Breast epithelium (tissue), 4 donors: ENCODE results near the gene ARHGAP8. TPM values are rescaled to one million over a fixed set of nuclear protein-coding genes. Genes with fewer than 3 reads are reported as not detected.
A peak's percentile ranks its signal among the peaks of the same experiment; 100 is the strongest.

Source experiments
- DNase-seq, 2 donors: peaks; one replicate each; pipeline ENCODE4 v3.0.0-alpha.2; 2019; ENCODE audit warnings: low spot score in 2 of 2
- H3K27ac ChIP-seq, 2 donors: fragments of 200-600 bp; sonication (generic) in 1 of 2; one replicate each; pipeline ENCODE4 v1.5.1; 2016 to 2019; ENCODE audit warnings: mild to moderate bottlenecking in 1 of 2
- H3K27me3 ChIP-seq, 2 donors: fragments of 200-600 bp; sonication (generic) in 1 of 2; one replicate each; pipeline versions ENCODE4 v1.5.1 to v1.6.0; 2017 to 2019; ENCODE audit warnings: control low read depth in 1 of 2, mild to moderate bottlenecking in 1 of 2
- H3K36me3 ChIP-seq: fragments of 200-600 bp; one replicate; pipeline ENCODE4 v1.5.1; 2019
- H3K4me1 ChIP-seq, 2 donors: fragments of 200-600 bp; sonication (generic); one replicate each; pipeline ENCODE4 v1.5.1; 2016 to 2019; ENCODE audit warnings: control low read depth in 1 of 2
- H3K4me3 ChIP-seq, 3 donors: fragments of 200-600 bp; sonication (generic); 1 replicate in 2 of 3; 2 replicates in 1 of 3; pipeline ENCODE4 v1.5.1; 2016 to 2019; ENCODE audit warnings: mild to moderate bottlenecking in 3 of 3, moderate library complexity in 2 of 3
- H3K9me3 ChIP-seq, 2 donors: fragments of 200-600 bp; sonication (generic) in 1 of 2; one replicate each; pipeline ENCODE4 v1.5.1; 2016 to 2019; ENCODE audit warnings: control low read depth in 1 of 2
- POLR2A ChIP-seq: fragments of 450-650 bp; IDR thresholded peaks from one replicate; pipeline ENCODE4 v1.6.1; 2016; ENCODE audit warnings: antibody characterized with exemption, mild to moderate bottlenecking, moderate library complexity
- POLR2AphosphoS5 ChIP-seq, 3 donors: sonication (generic); formaldehyde crosslinking; IDR thresholded peaks; one replicate each; pipeline ENCODE4 v1.6.1; 2017; ENCODE audit warnings: antibody characterized with exemption in 3 of 3
- intact Hi-C: fragments of 100-400 bp; cut with DNase I; formaldehyde crosslinking; loops from one replicate; pipeline ENCODE4 v1.15.1; 2023; ENCODE audit warnings: low total_unique reads
- total RNA-seq, 3 donors: library from RNA; depleted of rRNA; stranded (reverse); fragments of >200 nt; gene quantifications; one replicate each; pipeline ENCODE4 v1.1.0, GENCODE V29; 2016
- TF ChIP-seq, protein P1 (sequence below), 3 donors: fragments of 450-650 bp; IDR thresholded peaks; one replicate each; pipeline ENCODE4 v1.5.1; 2016 to 2017; ENCODE audit warnings: antibody characterized with exemption in 3 of 3, mild to moderate bottlenecking in 3 of 3, moderate library complexity in 3 of 3

ARHGAP8 gene
- total RNA-seq, 3 donors from 2014 or later: 9.8 to 39.4 (median 32.4) TPM

- TF ChIP-seq POLR2A: no peak
- no peak for TF ChIP-seq POLR2AphosphoS5 (IDR thresholded peaks at IDR 0.05)
- TF ChIP-seq, protein P1, sequence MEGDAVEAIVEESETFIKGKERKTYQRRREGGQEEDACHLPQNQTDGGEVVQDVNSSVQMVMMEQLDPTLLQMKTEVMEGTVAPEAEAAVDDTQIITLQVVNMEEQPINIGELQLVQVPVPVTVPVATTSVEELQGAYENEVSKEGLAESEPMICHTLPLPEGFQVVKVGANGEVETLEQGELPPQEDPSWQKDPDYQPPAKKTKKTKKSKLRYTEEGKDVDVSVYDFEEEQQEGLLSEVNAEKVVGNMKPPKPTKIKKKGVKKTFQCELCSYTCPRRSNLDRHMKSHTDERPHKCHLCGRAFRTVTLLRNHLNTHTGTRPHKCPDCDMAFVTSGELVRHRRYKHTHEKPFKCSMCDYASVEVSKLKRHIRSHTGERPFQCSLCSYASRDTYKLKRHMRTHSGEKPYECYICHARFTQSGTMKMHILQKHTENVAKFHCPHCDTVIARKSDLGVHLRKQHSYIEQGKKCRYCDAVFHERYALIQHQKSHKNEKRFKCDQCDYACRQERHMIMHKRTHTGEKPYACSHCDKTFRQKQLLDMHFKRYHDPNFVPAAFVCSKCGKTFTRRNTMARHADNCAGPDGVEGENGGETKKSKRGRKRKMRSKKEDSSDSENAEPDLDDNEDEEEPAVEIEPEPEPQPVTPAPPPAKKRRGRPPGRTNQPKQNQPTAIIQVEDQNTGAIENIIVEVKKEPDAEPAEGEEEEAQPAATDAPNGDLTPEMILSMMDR (IDR thresholded peaks at IDR 0.05): no peak
- no peaks in the 10 kb centered on the region for H3K4me1 ChIP-seq
- H3K4me3 ChIP-seq: no peak overlapping the region
- H3K27me3 ChIP-seq: no peaks in the 10 kb centered on the region
- no peaks in the 10 kb centered on the region for H3K9me3 ChIP-seq
- H3K36me3 ChIP-seq: no peaks in the 10 kb centered on the region
- DNase-seq: peak in 1 of 2 donors; percentile 20
- intact Hi-C loops: no loop called here
- H3K27ac ChIP-seq: no peak overlapping the region
Measured at GRCh38 chr22:44889255-44889878, 137.0 kb downstream of the ARHGAP8 start.

DNA sequence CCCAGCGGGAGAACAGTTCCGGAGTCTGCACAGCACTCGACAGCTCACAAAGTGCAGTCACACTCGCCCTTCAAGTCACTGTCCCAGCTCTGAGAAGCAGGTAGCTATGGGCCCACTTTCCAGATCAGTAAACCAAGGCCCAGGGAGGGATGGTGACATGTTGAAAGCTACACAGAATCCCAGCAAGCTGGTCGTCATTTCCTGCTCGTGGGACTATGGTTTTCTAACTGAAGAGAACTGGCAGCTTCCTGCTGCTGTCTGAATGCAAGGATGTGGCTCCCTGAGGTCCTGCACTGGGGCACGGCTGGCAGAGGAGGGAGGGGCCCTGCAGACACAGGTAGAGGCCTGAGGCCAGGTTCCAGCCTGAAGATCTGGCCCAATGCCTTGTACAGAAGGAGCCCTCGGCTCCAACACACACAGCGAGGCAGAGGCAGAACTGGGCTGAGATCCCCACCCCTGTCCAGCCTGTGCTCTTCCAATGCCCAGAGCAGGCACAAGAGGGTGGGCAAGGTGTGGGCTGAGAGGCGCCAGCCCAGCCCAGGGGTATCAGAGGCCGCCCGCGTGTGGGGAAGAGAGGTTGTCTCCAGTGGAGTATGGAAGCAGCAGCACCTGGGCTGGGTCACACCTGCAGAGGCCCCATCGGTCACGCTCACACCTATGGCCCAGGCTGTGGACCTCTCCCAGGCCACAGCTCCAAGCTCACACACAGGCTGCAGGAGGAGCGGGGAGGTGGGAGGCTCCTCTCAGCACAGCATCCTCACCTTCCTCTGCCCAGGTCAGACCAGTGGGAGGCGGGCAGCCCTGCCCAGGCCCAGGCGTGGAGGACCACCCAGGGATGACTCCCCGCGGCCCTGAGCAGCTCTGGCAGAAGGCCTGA lies 138.3 kb downstream of the ARHGAP8 start:
- peak in 1 of 2 donors; percentile 38 for DNase-seq
- no peaks in the 10 kb centered on the region for H3K36me3 ChIP-seq
- intact Hi-C loops: no loop called here

DNA sequence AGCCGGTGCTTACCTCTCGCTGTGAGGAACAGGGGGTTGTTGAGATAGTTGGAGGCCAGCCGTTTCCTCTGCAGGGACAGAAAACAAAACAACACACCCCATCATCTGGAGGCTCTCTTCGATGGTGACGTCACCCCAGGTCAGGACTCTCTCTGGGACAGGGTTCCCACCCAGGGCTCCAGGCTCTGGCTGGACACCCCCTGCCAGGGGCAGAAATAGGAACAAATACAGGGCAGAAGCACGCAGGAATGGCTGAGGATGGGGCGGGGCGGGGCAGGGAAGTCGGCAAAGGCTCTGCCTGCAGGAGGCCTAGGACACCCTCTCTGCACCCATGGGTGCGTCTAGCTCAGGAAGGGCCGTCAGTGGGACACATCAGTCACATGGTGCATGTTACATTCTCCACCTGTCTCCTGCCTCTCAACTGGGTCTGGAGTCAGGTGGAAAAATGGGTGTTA lies 138.9 kb downstream of the ARHGAP8 start:
- Histone ChIP-seq H3K4me3 (no peak overlapping the region), H3K36me3 (no peaks in the 10 kb centered on the region), H3K27me3 (no peaks in the 10 kb centered on the region), H3K27ac (no peak overlapping the region), H3K4me1 (no peaks in the 10 kb centered on the region), H3K9me3 (no peaks in the 10 kb centered on the region)
- TF ChIP-seq POLR2A (no peak), POLR2AphosphoS5 (IDR thresholded peaks at IDR 0.05) (no peak)
- TF ChIP-seq, protein P1 (IDR thresholded peaks at IDR 0.05): no peak
- DNase-seq: peak in 1 of 2 donors; percentile 30
- intact Hi-C loops: no loop called here

More for the DNA sequence above, 138.3 kb downstream of the ARHGAP8 start:
- TF ChIP-seq POLR2A: no peak
- no peak for TF ChIP-seq POLR2AphosphoS5 (IDR thresholded peaks at IDR 0.05)
- TF ChIP-seq, protein P1 (IDR thresholded peaks at IDR 0.05): no peak
- no peak overlapping the region for H3K27ac ChIP-seq
- H3K27me3 ChIP-seq: no peaks in the 10 kb centered on the region
- H3K4me1 ChIP-seq: no peaks in the 10 kb centered on the region
- no peaks in the 10 kb centered on the region for H3K9me3 ChIP-seq
- H3K4me3 ChIP-seq: no peak overlapping the region

- TF ChIP-seq POLR2A: no peak
- intact Hi-C loops: no loop called here
- Histone ChIP-seq H3K9me3 (no peaks in the 10 kb centered on the region), H3K4me3 (no peak overlapping the region), H3K4me1 (no peaks in the 10 kb centered on the region), H3K27me3 (no peaks in the 10 kb centered on the region), H3K36me3 (no peaks in the 10 kb centered on the region), H3K27ac (no peak overlapping the region)
- peak in 1 of 2 donors; percentile 47 for DNase-seq
Measured at GRCh38 chr22:44891791-44892190, 139.4 kb downstream of the ARHGAP8 start.

- TF ChIP-seq POLR2A (no peak), POLR2AphosphoS5 (IDR thresholded peaks at IDR 0.05) (no peak)
- TF ChIP-seq, protein P1 (IDR thresholded peaks at IDR 0.05): no peak
- Histone ChIP-seq H3K4me1 (no peaks in the 10 kb centered on the region), H3K36me3 (no peaks in the 10 kb centered on the region), H3K27ac (no peak overlapping the region), H3K27me3 (no peaks in the 10 kb centered on the region), H3K9me3 (no peaks in the 10 kb centered on the region), H3K4me3 (no peak overlapping the region)
- intact Hi-C loops: no loop called here
- DNase-seq: peak in 1 of 2 donors; percentile 22
Measured at GRCh38 chr22:44892243-44892642, 139.9 kb downstream of the ARHGAP8 start.
